Anterior cingulate cortex (tissue), 58 donors: ENCODE results near the gene PKNOX2.

ENCODE experiments used
- DNase-seq, 58 donors: peaks; one replicate each; lab custom pipeline; 2025; lab: John Stamatoyannopoulos, UW

The PKNOX2 gene

GRCh38 chr11:125227151-125227550 is 62.6 kb downstream of the PKNOX2 start:
- DNase-seq, result no peak

GRCh38 chr11:125228445-125228844 is 63.9 kb downstream of the PKNOX2 start:
- DNase-seq, result no peak

GRCh38 chr11:125228993-125229392 is 64.4 kb downstream of the PKNOX2 start:
- no peak for DNase-seq

GRCh38 chr11:125229916-125230315 is 65.4 kb downstream of the PKNOX2 start:
- no peak for DNase-seq

GRCh38 chr11:125233116-125233515 is 68.6 kb downstream of the PKNOX2 start:
- no peak for DNase-seq

- DNase-seq, result no peak
Observed at GRCh38 chr11:125233736-125234275, 69.3 kb downstream of the PKNOX2 start.

- no peak for DNase-seq
Observed at GRCh38 chr11:125235071-125235471, 70.5 kb downstream of the PKNOX2 start.

- DNase-seq, result no peak
Observed at GRCh38 chr11:125236072-125236825, 71.7 kb downstream of the PKNOX2 start.

GRCh38 chr11:125239585-125240560 is 75.3 kb downstream of the PKNOX2 start:
- peak in 11 of 58 donors; percentile 9 to 52 (median 31) for DNase-seq

GRCh38 chr11:125241104-125241503 is 76.6 kb downstream of the PKNOX2 start:
- DNase-seq, result no peak

- no peak for DNase-seq
Observed at GRCh38 chr11:125242141-125242775, 77.7 kb downstream of the PKNOX2 start.

GRCh38 chr11:125244166-125244565 is 79.6 kb downstream of the PKNOX2 start:
- no peak for DNase-seq

- DNase-seq, result no peak
Observed at GRCh38 chr11:125245299-125245698, 80.7 kb downstream of the PKNOX2 start.

- peak in 4 of 58 donors; percentile 15 to 29 (median 20) for DNase-seq
Observed at GRCh38 chr11:125247431-125247830, 82.9 kb downstream of the PKNOX2 start.

GRCh38 chr11:125250318-125251213 is 86.0 kb downstream of the PKNOX2 start:
- DNase-seq, result no peak

- no peak for DNase-seq
Observed at GRCh38 chr11:125251214-125251545, 86.6 kb downstream of the PKNOX2 start.

GRCh38 chr11:125251956-125252355 is 87.4 kb downstream of the PKNOX2 start:
- DNase-seq, result no peak

GRCh38 chr11:125253289-125253688 is 88.7 kb downstream of the PKNOX2 start:
- no peak for DNase-seq

- peak in 20 of 58 donors; percentile 11 to 79 (median 29) for DNase-seq
Observed at GRCh38 chr11:125253795-125254525, 89.4 kb downstream of the PKNOX2 start.
